ENCODE measurements around the gene ATAD3B.
"Not testable (repeated sequence)": the region's sequence is repeated elsewhere in the genome, so short reads cannot be mapped to it uniquely, and the experiment has no call there.

- not testable (repeated sequence) for TF ChIP-seq YY1 (IDR thresholded peaks at IDR 0.05; ENCODE audit: insufficient read depth, insufficient read length); ZNF274 (IDR thresholded peaks at IDR 0.05; ENCODE audit: low read depth, low read length); SUZ12 (IDR thresholded peaks at IDR 0.05; ENCODE audit: extremely low read depth, insufficient read depth, insufficient read length)
Observed at GRCh38 chr1:1456683-1457255, 14.8 kb upstream of the ATAD3B start.

Measured in NT2/D1 (cell line).